ENCODE measurements around the gene KIRREL1.
A peak's percentile ranks its signal among the peaks of the same experiment; 100 is the strongest.

KIRREL1 gene

GRCh38 chr1:158035976-158036583 is 42.6 kb downstream of the KIRREL1 start:
- DNase-seq, result no peak

GRCh38 chr1:158037008-158037865 is 43.8 kb downstream of the KIRREL1 start:
- DNase-seq, result no peak

GRCh38 chr1:158037866-158038359 is 44.5 kb downstream of the KIRREL1 start:
- no peak for DNase-seq

GRCh38 chr1:158038793-158039192 is 45.3 kb downstream of the KIRREL1 start:
- DNase-seq, result no peak

GRCh38 chr1:158039380-158039779 is 45.9 kb downstream of the KIRREL1 start:
- no peak for DNase-seq

- DNase-seq, result no peak
Measured at GRCh38 chr1:158040323-158040722, 46.9 kb downstream of the KIRREL1 start.

- DNase-seq, result peak; percentile 45
Measured at GRCh38 chr1:158043232-158043631, 49.8 kb downstream of the KIRREL1 start.

GRCh38 chr1:158045639-158046038 is 52.2 kb downstream of the KIRREL1 start:
- DNase-seq, result no peak

- DNase-seq, result no peak
Measured at GRCh38 chr1:158046715-158047510, 53.5 kb downstream of the KIRREL1 start.

- no peak for DNase-seq
Measured at GRCh38 chr1:158048371-158049067, 55.1 kb downstream of the KIRREL1 start.

- DNase-seq, result peak; percentile 66
Measured at GRCh38 chr1:158049853-158050252, 56.4 kb downstream of the KIRREL1 start.

- DNase-seq, result no peak
Measured at GRCh38 chr1:158053276-158053675, 59.8 kb downstream of the KIRREL1 start.

- no peak for DNase-seq
Measured at GRCh38 chr1:158054721-158055120, 61.3 kb downstream of the KIRREL1 start.

GRCh38 chr1:158055854-158056253 is 62.4 kb downstream of the KIRREL1 start:
- peak; percentile 47 for DNase-seq

- DNase-seq, result no peak
Measured at GRCh38 chr1:158056498-158056897, 63.1 kb downstream of the KIRREL1 start.

- no peak for DNase-seq
Measured at GRCh38 chr1:158058237-158058985, 65.0 kb downstream of the KIRREL1 start.

GRCh38 chr1:158059984-158060383 is 66.5 kb downstream of the KIRREL1 start:
- DNase-seq, result no peak

GRCh38 chr1:158062174-158062573 is 68.7 kb downstream of the KIRREL1 start:
- no peak for DNase-seq

- peak; percentile 34 for DNase-seq
Measured at GRCh38 chr1:158067662-158068061, 74.2 kb downstream of the KIRREL1 start.

GRCh38 chr1:158068918-158069317 is 75.5 kb downstream of the KIRREL1 start:
- no peak for DNase-seq

- no peak for DNase-seq
Measured at GRCh38 chr1:158071138-158071537, 77.7 kb downstream of the KIRREL1 start.

- no peak for DNase-seq
Measured at GRCh38 chr1:158075078-158075477, 81.6 kb downstream of the KIRREL1 start.

All from femur (tissue), 1 donor.